RKO (cell line): ENCODE results near the gene SLC27A1.
A peak's percentile ranks its signal among the peaks of the same experiment; 100 is the strongest.
"Not testable (repeated sequence)": the region's sequence is repeated elsewhere in the genome, so short reads cannot be mapped to it uniquely, and the experiment has no call there.

Source experiments
- DNase-seq: peaks from one replicate; pipeline ENCODE4 v3.0.0-alpha.2; 2016; ENCODE audit warnings: low spot score

The SLC27A1 gene

DNA sequence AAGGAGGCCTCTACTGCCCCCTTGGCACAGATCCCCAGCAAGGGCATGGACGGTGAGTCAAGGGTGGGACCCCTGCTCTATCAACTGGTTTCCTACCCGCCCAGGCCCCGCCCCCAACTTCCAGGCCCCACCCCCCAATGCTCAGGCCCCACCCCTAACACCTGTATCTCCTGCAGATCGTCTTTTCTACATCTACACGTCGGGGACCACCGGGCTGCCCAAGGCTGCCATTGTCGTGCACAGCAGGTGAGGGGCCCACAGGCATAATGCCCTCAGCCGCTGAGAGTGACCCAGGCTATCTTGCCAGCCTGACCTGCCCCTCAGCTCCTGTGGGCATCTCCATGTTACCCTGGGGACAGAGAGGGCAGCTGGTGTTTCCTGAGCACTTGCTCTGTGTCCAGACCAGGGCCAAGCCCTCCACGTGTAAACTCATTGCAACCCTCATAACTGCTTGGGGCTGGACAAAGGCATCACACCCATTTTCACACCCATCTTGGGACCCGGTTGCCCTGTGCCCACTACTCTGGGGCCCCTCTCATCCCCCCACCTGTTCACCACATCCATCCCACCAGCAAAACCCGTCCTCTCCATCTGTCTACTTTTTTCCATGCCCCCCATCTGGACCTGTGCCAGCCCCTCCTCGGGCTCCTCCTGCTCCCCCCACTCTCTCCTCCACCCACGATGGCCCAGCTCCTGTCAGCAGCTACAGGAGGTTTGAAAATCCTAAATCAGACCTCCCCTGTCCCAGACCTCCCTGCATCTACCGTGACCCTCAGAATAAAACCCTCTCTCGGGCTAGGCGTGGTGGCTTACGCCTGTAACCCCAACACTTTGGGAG lies 17.2 kb downstream of the SLC27A1 start:
- no peak for DNase-seq

DNA sequence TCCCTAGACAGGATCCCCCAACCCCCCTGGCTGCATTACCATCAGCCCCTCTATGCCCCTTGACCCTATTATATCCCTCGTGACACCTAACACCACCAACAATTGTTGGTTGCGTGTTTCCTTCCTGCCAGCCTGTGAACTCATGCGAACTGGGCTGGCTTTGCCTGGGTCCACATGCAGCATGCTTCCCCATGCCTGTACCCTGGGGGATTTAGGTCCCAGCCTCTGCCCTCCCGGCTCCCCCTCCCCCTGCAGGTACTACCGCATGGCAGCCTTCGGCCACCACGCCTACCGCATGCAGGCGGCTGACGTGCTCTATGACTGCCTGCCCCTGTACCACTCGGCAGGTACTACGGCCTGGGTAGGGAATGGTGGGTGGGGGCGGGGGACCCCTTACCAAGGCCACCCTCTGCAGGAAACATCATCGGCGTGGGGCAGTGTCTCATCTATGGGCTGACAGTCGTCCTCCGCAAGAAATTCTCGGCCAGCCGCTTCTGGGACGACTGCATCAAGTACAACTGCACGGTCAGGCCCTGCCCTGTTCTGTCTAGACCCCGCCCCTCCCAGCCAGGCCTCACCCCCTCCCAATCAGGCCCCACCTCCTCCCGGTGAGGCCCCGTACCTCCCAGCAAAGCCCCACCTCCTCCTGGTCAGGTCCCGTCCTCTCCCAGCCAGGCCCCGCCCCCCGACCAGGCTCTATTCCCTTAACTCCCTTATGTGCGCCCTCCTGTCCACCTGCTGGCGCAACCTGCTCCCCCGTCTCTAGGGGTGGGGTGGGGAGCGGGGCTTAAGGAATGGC lies 18.5 kb downstream of the SLC27A1 start:
- no peak for DNase-seq

DNA sequence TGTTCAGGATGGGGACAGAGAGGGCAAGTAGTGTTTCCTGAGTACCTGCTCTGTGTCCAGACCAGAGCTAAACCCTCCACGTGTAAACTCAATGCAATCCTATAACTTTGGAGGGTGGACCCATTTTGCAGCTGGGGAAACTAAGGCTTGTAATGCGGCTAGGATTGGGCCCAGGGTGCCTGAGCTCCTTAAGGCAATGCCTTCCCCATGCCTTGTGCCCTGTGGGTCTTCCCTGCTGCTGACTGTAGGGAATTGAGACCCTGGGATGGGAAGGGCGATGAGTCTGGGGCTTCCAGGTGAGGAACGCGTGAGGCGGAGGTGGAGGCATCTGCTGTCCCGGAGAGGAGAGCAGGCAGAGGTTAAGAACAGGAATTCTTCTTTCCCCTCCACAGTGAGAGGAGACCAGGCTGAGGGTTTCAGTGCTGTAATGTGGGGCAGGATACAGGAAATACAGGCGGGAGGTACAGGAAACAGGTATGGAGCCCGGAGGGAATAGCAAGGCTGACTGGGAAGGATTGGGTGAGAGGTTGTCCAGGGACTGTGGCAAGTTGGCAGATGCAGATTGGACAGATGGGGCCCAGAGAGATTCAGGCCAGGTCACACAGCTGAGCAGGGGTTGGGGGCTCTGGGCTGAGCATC lies 19.2 kb downstream of the SLC27A1 start:
- DNase-seq, result no peak

DNA sequence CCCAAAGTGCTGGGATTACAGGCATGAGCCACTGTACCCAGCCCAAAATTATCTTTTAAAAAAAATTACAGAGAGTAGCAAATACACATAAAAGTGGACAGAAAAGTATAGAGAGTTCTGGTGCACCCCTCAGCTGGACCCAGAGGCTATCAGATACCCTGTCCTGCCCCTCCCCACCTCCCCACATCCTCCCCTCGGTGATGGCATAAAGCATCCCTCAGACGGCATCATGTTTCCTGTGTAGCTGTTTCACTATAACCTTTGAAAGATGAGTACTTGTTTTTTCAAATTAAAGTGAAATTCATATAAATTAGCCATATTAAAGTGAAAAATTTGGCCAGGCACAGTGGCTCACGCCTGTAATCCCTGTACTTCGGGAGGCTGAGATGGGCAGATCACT lies 20.1 kb downstream of the SLC27A1 start:
- DNase-seq, result no peak

DNA sequence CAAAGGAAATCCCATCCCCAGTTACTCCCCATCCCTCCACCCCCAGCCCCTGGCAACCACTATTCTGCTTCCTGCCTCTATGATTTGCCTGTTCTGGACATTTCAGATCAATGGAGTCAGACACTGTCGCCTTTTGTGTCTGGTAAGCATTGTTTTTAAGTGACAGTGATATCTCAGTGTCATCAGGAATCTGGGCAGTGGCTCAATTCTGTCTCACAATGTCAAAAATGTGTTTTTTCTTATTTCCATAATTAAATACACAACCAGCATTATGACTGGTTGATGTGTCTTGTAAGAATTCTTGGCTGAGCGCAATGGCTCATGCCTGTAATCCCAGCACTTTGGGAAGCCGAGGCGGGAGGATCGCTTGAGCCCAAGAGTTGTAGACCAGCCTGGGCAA lies 21.0 kb downstream of the SLC27A1 start:
- DNase-seq, result no peak

DNA sequence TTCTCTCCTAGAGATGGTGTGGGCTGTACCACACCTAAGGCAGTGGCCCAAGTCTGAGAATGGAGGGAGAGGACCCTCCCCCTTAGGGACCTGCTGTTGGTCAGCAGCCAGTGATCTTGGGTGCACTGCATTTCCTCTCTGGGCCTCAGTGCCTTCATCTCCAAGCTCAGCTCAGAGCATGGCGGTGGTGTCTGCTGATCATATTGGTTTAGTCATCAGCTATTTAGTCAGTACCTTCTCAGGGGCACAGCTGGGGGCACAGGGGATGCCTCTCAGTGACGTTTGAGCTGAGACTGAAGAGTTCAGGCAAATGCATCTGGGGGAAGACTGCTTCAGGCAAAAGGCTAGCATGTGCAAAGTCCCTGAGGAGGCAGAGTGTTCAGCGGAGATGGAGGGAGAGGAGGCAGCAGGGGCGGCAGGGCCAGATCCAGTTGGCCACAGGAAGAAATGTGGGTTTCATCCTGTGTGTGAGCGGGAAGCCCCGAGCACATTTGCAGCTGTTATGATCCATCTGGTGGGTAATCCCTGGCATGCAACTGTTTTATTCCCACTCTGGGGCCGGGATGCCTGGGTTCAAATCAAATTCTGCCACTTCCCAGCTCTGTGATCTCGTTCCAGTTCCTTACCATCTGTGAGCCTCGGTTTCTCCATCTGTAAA lies 25.4 kb downstream of the SLC27A1 start:
- DNase-seq, result no peak

DNA sequence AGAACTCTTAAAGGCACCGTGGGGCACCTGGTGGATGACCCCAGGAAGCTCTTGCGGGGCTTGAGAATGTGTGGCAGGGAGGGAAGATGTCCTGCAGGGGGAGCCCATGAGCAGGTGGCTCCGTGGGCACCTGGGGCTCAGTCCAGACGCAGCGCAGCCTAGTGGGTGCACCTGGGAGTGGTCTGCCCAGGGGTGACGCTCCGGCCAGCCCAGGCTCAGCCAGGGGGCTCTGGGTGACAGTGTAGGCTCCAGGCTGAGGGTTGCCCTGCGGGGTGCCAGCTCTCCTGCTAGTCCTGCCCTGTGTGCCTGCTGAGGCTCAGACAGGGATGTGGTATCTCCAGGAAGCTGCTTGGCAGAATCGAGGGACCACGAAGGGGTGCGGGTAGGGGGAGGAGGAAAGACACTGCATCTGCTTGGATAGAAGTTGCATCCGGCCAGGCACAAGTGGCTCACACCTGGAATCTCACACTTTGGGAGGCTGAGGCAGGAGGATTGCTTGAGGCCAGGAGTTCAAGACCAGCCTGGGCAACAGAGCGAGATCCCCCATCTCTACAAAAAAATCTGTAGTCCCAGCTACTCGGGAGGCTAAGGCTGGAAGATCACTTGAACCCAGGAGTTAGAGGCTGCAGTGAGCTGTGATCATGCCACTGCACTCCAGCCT lies 26.1 kb downstream of the SLC27A1 start:
- DNase-seq, result peak; percentile 74

DNA sequence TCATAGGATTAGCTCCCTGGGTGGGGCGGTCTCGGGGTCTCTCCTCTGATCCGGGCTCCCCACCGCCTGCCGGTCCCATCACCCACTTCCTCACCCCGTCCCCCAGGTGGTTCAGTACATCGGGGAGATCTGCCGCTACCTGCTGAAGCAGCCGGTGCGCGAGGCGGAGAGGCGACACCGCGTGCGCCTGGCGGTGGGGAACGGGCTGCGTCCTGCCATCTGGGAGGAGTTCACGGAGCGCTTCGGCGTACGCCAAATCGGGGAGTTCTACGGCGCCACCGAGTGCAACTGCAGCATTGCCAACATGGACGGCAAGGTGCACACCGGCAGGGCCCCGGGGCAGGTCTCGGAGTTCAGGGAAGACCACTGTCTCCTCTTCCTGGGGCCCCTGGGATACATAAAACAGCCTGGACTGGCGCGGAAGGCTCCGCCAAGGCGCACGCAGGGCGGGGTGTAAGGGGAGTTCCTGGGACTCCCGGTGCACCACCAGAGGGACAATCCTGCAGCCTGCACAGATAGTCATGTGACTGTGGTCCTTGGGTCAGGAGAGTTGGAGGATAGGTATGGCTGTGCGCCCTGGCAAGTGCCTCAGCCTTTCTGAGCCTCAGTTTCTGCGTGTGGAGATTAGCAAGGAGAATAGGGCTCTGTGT lies 26.9 kb downstream of the SLC27A1 start:
- no peak for DNase-seq

DNA sequence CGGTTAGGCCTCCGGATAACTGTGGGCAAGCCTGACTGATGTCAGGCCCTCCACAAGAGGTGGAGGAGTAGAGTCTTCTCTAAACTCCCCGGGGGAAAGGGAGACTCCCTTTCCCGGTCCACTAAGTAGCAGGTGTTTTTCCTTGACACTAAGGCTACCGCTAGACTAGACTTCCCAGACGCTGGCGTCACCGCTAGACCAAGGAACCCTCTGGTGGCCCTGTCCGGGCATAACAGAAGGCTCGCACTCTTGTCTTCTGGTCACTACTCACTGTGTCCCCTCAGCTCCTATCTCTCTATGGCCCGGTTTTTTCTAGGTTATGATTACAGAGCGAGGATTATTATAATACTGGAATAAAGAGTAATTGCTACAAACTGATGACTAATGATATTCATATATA lies 28.7 kb downstream of the SLC27A1 start:
- not testable (repeated sequence) for DNase-seq

DNA sequence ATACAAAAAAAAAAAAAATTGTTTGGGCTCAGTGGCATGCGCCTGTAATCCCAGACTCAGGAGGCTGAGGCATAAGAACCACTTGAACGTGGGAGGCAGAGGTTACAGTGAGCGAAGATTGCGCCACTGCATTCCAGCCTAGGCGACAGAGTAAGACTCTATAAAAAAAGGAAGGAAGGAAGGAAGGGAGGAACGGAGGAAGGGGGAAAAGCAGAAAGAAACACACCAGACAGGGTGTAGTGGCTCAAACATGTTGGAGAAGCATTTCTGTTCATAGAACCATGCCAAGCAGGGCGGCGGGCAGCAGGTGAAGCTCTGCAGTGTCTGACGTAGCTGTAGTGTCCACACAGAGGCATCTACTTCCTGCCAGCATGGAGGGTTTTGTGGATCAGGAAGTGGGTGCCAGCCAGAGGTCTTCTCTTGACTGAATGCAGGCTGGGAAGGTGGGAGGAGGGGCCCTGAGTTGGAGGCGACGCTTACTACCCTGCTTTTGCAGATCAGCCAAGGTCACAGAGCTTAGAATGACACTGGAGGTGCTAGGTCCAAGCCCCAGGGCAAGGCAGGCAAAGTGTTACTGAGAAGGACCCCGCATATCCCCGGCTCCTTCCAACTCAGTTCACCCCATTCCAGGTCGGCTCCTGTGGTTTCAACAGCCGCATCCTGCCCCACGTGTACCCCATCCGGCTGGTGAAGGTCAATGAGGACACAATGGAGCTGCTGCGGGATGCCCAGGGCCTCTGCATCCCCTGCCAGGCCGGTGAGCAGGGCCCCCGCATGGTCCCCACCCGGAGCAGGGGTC lies 29.5 kb downstream of the SLC27A1 start:
- no peak for DNase-seq

DNA sequence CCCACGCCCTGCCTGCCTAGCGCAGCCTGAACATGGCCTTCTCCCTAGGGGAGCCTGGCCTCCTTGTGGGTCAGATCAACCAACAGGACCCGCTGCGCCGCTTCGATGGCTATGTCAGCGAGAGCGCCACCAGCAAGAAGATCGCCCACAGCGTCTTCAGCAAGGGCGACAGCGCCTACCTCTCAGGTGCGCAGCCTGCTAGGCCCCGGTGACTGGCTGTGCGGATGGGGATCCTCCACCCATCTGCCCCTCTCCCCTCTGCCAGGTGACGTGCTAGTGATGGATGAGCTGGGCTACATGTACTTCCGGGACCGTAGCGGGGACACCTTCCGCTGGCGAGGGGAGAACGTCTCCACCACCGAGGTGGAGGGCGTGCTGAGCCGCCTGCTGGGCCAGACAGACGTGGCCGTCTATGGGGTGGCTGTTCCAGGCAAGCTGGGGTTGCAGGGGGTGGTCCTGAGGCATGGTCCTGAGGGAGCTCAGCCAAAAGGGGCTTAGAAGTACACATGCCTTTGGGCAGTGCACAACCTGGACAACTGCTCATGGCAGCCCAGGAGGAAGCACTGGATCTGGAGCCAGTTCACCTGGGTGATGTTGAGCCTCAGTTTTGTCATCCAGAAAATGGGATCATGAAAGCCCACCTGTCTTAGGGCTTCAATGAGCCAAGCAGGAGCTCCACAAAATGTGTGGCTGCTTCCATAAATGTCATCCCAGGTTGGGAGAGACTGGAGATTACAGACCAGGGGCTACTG lies 30.3 kb downstream of the SLC27A1 start:
- DNase-seq, result no peak

DNA sequence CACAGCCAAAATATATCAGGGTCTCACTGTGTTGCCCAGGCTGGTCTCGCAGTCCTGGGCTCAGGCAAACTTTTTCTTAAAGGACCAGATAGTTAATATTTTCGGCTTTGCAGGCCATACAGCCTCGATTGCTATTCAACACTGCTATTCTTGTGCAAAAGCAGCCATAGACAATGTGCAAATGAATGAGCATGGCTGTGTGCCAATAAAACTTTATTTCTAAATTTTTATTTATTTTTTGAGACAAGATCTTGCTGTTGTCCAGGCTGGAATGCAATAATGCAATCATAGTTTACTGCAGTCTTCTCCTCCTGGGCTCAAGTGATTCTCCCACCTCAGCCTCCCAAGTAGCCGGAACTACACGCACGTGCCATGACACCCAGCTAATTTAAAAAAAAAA lies 32.9 kb downstream of the SLC27A1 start:
- no peak for DNase-seq

DNA sequence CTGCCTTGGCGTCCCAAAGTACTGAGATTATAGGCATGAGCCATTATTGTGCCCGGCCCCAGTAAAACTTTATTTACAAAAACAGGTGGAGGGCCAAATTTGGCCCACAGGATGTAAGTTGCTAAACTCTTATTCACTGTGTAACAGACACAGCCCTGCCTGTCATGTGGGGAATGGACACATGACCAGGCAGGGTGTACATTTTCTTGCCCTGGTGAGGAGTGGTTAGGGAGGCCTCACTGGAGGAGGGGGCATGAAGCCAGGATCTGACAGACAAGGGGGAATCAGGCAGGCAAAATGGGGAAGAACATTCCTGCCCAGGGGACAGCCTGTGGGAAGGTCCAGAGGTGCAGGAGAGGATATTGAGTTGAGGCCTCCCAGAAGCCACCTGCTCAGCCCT lies 33.7 kb downstream of the SLC27A1 start:
- DNase-seq, result no peak

DNA sequence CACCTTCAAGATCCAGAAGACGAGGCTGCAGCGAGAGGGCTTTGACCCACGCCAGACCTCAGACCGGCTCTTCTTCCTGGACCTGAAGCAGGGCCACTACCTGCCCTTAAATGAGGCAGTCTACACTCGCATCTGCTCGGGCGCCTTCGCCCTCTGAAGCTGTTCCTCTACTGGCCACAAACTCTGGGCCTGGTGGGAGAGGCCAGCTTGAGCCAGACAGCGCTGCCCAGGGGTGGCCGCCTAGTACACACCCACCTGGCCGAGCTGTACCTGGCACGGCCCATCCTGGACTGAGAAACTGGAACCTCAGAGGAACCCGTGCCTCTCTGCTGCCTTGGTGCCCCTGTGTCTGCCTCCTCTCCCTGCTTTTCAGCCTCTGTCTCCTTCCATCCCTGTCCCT lies 34.1 kb downstream of the SLC27A1 start:
- DNase-seq, result no peak

DNA sequence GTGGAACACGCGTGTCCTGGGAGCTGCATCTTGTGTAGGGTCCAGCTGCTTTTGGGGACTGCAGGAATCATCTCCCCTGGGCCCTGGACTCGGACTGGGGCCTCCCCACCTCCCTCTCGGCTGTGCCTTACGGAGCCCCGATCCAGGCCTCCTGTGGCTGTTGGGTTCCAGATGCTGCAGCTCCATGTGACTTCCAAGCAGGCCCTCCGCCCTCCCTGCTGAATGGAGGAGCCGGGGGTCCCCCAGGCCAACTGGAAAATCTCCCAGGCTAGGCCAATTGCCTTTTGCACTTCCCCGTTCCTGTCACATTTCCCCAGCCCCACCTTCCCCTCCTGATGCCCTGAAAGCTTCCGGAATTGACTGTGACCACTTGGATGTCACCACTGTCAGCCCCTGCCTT lies 34.9 kb downstream of the SLC27A1 start:
- no peak for DNase-seq

DNA sequence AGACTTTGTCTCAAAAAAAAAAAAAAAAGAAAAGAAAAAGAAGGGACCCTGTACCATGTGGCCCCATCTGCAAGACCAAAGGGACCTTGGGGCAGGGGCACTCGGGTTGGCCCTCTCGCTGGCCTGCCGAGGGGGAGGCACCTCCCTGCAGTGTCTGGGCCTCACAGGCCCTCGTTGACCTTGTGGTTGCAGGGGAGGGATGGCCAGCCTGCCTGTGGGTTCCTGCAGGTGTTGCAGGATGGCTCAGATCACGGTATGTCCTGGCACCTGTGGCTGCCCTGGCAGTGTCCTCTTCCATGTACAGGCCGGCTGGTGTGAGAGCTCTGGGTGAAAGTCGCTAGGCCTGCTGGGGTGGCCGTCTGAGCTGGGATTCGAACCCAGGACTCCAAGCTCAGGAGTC lies 36.4 kb downstream of the SLC27A1 start:
- no peak for DNase-seq

DNA sequence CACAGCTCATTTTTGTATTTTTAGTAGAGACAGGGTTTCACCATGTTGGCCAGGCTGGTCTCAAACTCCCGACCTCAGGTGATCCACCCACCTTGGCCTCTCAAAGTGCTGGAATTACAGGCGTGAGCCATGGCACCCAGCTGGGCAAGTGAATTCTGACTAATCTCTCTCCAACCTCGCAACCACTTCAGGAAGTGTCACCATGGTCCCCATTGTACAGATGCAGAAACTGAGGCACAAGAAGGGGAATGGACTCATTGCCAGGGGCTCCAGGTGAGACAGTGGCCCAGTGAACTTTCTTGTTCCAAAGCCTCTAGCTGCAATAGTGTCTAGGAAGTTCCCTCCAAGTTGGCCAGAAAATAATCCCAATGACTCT lies 38.2 kb downstream of the SLC27A1 start:
- DNase-seq, result peak; percentile 43

DNA sequence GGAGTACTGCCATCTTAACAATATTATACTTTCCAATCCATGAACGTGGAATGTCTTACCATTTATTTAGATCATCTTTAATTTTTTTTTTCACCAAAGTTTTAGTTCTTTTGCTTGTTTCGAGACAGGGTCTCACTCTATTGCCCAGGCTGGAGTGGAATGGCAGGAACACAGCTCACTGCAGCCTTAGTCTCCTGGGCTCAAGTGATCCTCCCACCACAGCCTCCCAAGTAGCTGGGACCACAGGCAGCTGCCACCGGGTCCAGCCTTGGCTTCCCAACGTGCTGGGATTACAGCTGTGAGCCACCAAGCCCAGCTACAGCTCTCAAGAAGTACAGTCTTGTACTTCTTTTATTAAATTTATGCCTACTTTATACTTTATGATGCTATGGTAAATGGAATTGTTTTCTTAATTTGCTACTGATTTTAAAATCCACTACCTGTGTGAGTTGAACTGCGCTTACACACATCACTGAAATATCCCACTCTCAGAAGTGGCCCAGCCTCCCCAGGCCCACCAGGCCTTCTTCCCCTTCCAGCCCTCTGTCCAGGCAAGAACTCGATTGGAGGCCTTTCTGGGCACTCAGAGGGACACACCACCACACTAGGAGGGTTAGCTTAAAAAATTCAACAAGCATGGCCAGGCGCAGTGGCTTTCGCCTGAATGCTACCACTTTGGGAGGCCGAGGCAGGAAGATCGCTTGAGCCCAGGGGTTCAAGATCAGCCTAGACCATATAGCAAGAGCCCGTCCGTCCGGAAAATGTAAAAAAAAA lies 40.1 kb downstream of the SLC27A1 start:
- DNase-seq, result peak; percentile 46
